Measurements from ENCODE around the gene ITGB2. TPM values are rescaled to one million over a fixed set of nuclear protein-coding genes. Genes with fewer than 3 reads are reported as not detected.
A peak's percentile ranks its signal among the peaks of the same experiment; 100 is the strongest.
"Not testable (repeated sequence)": the region's sequence is repeated elsewhere in the genome, so short reads cannot be mapped to it uniquely, and the experiment has no call there.

ITGB2 gene
- total RNA-seq, 1 donor from 2014 or later: 265 TPM

DNA sequence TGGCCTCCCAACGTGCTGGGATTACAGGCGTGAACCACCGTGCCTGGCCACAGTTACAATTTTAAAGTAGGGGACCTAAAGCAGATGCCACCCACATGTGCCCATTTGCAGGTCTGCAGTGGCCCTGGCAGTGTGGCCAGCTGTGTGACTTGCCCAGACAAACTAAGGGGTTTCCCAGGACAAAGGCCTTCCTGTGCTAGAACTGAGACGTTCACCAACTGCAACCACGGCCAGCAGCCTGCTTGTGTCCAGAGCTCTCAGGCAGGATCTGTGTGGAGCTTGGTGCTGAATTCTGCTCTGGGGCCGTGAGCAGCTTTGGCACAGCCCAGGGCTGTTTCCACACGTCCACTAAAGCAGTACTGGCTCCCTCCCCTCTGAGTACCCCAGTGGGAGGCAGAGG, 36.6 kb downstream of the ITGB2 start:
- H3K4me3 Mint-ChIP-seq: no peak overlapping the region
- intact Hi-C loops (cut with micrococcal nuclease): no loop called here
- H3K27ac Mint-ChIP-seq: no peak overlapping the region
- peaks cover 24% of the 10 kb centered on the region for H3K36me3 Mint-ChIP-seq (ENCODE audit: low read depth)
- DNase-seq: no peak
- H3K9me3 Mint-ChIP-seq: no peaks in the 10 kb centered on the region
- peaks cover 21% of the 10 kb centered on the region for H3K4me1 Mint-ChIP-seq
- no peaks in the 10 kb centered on the region for H3K27me3 Mint-ChIP-seq

GRCh38 chr21:44883250-44883649, 37.4 kb downstream of the ITGB2 start:
- Mint-ChIP-seq H3K27ac (no peak overlapping the region), H3K4me1 (peaks cover 21% of the 10 kb centered on the region), H3K27me3 (no peaks in the 10 kb centered on the region), H3K4me3 (no peak overlapping the region), H3K36me3 (ENCODE audit: low read depth) (peaks cover 22% of the 10 kb centered on the region), H3K9me3 (no peaks in the 10 kb centered on the region)
- intact Hi-C loops (cut with micrococcal nuclease): no loop called here
- no peak for DNase-seq

DNA sequence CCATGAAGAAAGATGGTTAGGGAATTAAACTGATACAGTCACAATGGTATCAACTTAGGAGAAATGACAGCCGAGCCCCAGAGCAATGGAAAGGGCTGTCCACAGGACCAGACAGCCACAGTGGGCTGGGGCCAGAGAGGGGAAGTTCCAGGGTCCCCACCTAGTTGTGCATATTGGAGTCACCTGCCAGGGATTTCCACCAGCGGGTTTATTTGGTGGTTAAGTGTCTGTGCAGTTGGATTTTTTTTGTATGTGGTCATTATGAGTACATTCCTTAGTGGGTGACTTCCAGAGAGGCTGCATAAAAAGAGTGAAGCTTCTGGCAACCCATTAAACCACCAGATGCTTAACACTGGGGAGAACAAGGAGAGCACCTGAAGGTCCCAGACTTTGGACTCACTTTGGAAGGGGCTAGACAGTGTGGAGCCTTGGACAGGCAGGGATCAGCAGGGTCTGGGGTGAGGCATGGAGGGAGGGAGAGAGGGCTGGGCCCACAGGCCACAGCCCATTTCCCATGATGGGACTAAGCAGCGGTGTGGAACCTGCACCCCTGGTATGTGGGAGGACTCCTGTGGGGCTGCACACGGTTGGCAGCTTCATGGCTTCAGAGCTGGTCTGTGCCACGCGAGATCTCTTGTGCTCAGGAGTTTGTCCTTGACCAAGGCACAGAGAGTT, 39.4 kb downstream of the ITGB2 start:
- Mint-ChIP-seq H3K36me3 (ENCODE audit: low read depth) (peaks cover 11% of the 10 kb centered on the region), H3K4me1 (peaks cover 23% of the 10 kb centered on the region), H3K27me3 (no peaks in the 10 kb centered on the region), H3K4me3 (peak overlapping the region; percentile 18), H3K27ac (peak overlapping the region; percentile 76), H3K9me3 (no peaks in the 10 kb centered on the region)
- intact Hi-C loops (cut with micrococcal nuclease): no loop called here
- peak; percentile 71 for DNase-seq

DNA sequence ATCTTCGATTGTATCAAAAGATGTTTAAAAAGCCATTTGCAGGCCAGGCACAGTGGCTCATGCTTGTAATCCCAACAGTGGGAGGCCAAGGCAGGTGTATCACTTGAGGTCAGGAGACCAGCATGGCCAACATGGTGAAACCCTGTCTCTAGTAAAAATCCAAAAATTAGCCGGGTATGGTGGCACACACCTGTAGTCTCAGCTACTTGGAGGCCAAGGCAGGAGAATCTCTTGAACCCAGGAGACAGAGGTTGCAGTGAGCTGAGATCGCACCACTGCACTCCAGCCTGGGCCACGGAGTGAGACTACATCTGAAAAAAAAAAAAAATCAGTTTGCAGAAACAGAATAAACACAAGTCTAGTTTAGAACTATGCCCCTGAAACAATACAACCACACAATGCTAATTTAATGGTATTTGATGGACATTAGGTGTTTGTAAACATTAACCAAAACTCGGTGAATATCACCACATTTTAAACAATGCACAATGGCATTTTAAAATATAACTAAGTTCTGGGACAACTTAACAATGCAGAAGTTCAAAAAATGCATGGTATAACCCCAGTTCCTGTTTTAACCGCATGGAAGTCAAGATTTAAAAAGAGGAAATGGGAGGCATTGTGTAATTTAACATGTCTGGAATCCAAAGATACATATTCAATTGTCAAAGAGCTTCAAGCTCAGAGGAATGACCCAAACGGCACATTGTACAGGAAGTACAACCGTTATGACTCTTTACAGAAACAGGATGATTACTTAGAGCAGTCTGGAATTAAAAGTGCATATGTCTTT, 40.1 kb downstream of the ITGB2 start:
- H3K4me3 Mint-ChIP-seq: peak overlapping the region; percentile 13
- H3K27me3 Mint-ChIP-seq: no peaks in the 10 kb centered on the region
- intact Hi-C loops (cut with micrococcal nuclease): no loop called here
- peaks cover 26% of the 10 kb centered on the region for H3K4me1 Mint-ChIP-seq
- peak overlapping the region; percentile 76 for H3K27ac Mint-ChIP-seq
- H3K36me3 Mint-ChIP-seq (ENCODE audit: low read depth): peaks cover 5% of the 10 kb centered on the region
- DNase-seq: no peak
- no peaks in the 10 kb centered on the region for H3K9me3 Mint-ChIP-seq

GRCh38 chr21:44879238-44879637, 41.5 kb downstream of the ITGB2 start:
- DNase-seq; H3K27me3 Mint-ChIP-seq; H3K9me3 Mint-ChIP-seq; H3K4me3 Mint-ChIP-seq; H3K27ac Mint-ChIP-seq; intact Hi-C loops (cut with micrococcal nuclease); H3K36me3 Mint-ChIP-seq (ENCODE audit: low read depth): not testable (repeated sequence)
- H3K4me1 Mint-ChIP-seq: peaks cover 39% of the 10 kb centered on the region

- Mint-ChIP-seq H3K9me3 (no peaks in the 10 kb centered on the region), H3K27ac (no peak overlapping the region), H3K4me1 (peaks cover 40% of the 10 kb centered on the region), H3K4me3 (no peak overlapping the region), H3K27me3 (no peaks in the 10 kb centered on the region), H3K36me3 (ENCODE audit: low read depth) (peaks cover 2% of the 10 kb centered on the region)
- no peak for DNase-seq
- intact Hi-C loops (cut with micrococcal nuclease): no loop called here
Measured at GRCh38 chr21:44878053-44878982, 42.4 kb downstream of the ITGB2 start.

- intact Hi-C loops (cut with micrococcal nuclease): no loop called here
- H3K36me3 Mint-ChIP-seq (ENCODE audit: low read depth): peaks cover 4% of the 10 kb centered on the region
- no peak for DNase-seq
- H3K27ac Mint-ChIP-seq: no peak overlapping the region
- no peaks in the 10 kb centered on the region for H3K9me3 Mint-ChIP-seq
- peaks cover 42% of the 10 kb centered on the region for H3K4me1 Mint-ChIP-seq
- no peak overlapping the region for H3K4me3 Mint-ChIP-seq
- no peaks in the 10 kb centered on the region for H3K27me3 Mint-ChIP-seq
Measured at GRCh38 chr21:44876849-44877575, 43.7 kb downstream of the ITGB2 start.

DNA sequence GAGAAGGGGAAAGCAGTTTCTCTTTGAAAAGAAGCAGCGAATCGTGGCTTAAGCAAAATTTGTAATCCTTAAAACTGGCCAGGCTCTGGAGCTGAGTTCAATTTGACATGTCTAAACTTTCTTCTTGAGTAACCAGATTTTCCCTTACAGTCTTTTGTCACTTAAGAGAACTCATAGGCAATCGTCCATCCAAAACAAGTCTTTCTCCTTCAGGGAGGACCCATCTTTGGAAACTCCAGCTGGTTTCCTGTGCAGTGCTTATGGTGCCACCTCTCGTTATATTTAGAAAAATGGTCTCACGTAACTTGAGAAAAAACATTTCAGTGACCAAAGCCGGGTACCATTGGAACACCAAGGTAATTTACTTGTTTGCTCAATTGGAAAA, 45.4 kb downstream of the ITGB2 start:
- peak; percentile 79 for DNase-seq
- intact Hi-C loops (cut with micrococcal nuclease): loop anchor here (1.0 to 2.0 kb wide), 4 partner anchors 39 to 365 kb away; partner anchors contain the start of gene UBE2G2
- no peaks in the 10 kb centered on the region for H3K9me3 Mint-ChIP-seq

GRCh38 chr21:44874497-44875315, 46.0 kb downstream of the ITGB2 start:
- peaks cover 45% of the 10 kb centered on the region for H3K4me1 Mint-ChIP-seq

More for the DNA sequence above, 45.4 kb downstream of the ITGB2 start:
- peaks cover 4% of the 10 kb centered on the region for H3K36me3 Mint-ChIP-seq (ENCODE audit: low read depth)
- H3K4me1 Mint-ChIP-seq: peaks cover 40% of the 10 kb centered on the region
- peak overlapping the region; percentile 86 for H3K4me3 Mint-ChIP-seq
- peak overlapping the region; percentile 92 for H3K27ac Mint-ChIP-seq
- no peaks in the 10 kb centered on the region for H3K27me3 Mint-ChIP-seq

DNA sequence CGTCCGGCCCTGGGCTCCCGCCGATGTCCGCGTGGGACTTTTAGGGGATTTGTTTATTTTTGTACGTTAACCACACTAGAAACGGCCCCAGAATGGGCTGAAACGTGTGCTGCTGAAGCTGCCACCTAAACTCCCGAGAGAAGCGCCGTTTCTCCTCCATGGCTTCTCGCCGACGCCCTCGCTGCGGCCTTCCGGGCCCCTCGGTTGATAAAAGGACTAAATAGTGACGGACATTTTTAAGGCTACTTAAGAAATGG, 46.5 kb downstream of the ITGB2 start:
- Mint-ChIP-seq H3K27me3 (no peaks in the 10 kb centered on the region), H3K27ac (peak overlapping the region; percentile 92), H3K36me3 (ENCODE audit: low read depth) (peaks cover 4% of the 10 kb centered on the region), H3K9me3 (no peaks in the 10 kb centered on the region), H3K4me3 (peak overlapping the region; percentile 86), H3K4me1 (peaks cover 47% of the 10 kb centered on the region)
- intact Hi-C loops (cut with micrococcal nuclease): loop anchor here (2.0 kb wide), 3 partner anchors 41 to 363 kb away; no protein-coding TSS in a partner anchor
- DNase-seq: no peak

More at GRCh38 chr21:44874497-44875315, 46.0 kb downstream of the ITGB2 start:
- DNase-seq: peak; percentile 85
- Mint-ChIP-seq H3K27ac (peak overlapping the region; percentile 92), H3K36me3 (ENCODE audit: low read depth) (peaks cover 4% of the 10 kb centered on the region), H3K27me3 (no peaks in the 10 kb centered on the region), H3K9me3 (no peaks in the 10 kb centered on the region), H3K4me3 (peak overlapping the region; percentile 86)
- intact Hi-C loops (cut with micrococcal nuclease): loop anchor here (1.0 to 2.0 kb wide), 4 partner anchors 40 to 364 kb away; partner anchors contain the start of gene UBE2G2

- H3K27me3 Mint-ChIP-seq: no peaks in the 10 kb centered on the region
- intact Hi-C loops (cut with micrococcal nuclease): loop anchor here (1.0 to 2.0 kb wide), 6 partner anchors 27 to 535 kb away; partner anchors contain the start of gene CFAP410
- peak within 1 kb of the TSS; percentile 97 for H3K4me3 Mint-ChIP-seq
- H3K9me3 Mint-ChIP-seq: no peaks in the 10 kb centered on the region
- peaks cover 8% of the 10 kb centered on the region for H3K36me3 Mint-ChIP-seq (ENCODE audit: low read depth)
- peak; percentile 100 for DNase-seq
- peak within 1 kb of the TSS; percentile 93 for H3K27ac Mint-ChIP-seq
- peaks cover 52% of the 10 kb centered on the region for H3K4me1 Mint-ChIP-seq
Measured at GRCh38 chr21:44873356-44874239, 47.1 kb downstream of the ITGB2 start, which contains the start of gene PTTG1IP. Gene PTTG1IP (minus strand): TSS chr21:44873690. CDS start chr21:44873616, 74 bp downstream.
